PC-9 (cell line): ENCODE results near the gene MYO18A.

Experiments used
- CTCF ChIP-seq: fragments of 200-600 bp; sonication (generic); conservative IDR thresholded peaks from 2 replicates; pipeline ENCODE4 v1.6.1; 2017; ENCODE audit warnings: mixed run types, antibody characterized with exemption, mild to moderate bottlenecking, moderate library complexity
- EZH2 ChIP-seq: fragments of 200-600 bp; sonication (generic); IDR thresholded peaks from 2 replicates; pipeline ENCODE4 v1.8.0; 2017; ENCODE audit warnings: antibody characterized with exemption, low read depth

- TF ChIP-seq CTCF (no peak), EZH2 (no peak)
Observed at GRCh38 chr17:29115435-29115834, 64.8 kb downstream of the MYO18A start.
